GM19468 (cell line): Measurements from ENCODE around the gene THSD4.
"Not testable (repeated sequence)": the region's sequence is repeated elsewhere in the genome, so short reads cannot be mapped to it uniquely, and the experiment has no call there.

Source experiments
- ATAC-seq: cut with Tn5 transposase; IDR thresholded peaks from one replicate; pipeline ENCODE4 v1.9.1; 2021; ENCODE audit warnings: mild to moderate bottlenecking, moderate library complexity, moderate number of reproducible peaks; ENCODE audit not compliant: unreplicated experiment; ENCODE audit errors: extremely low read depth

THSD4 gene

GRCh38 chr15:71357967-71358366 is 242.7 kb downstream of the THSD4 start:
- no peak for ATAC-seq

GRCh38 chr15:71359246-71359645 is 244.0 kb downstream of the THSD4 start:
- no peak for ATAC-seq

GRCh38 chr15:71362556-71362955 is 247.3 kb downstream of the THSD4 start:
- ATAC-seq = no peak

GRCh38 chr15:71362987-71363968 is 248.0 kb downstream of the THSD4 start:
- ATAC-seq = no peak

- no peak for ATAC-seq
These were observed 248.9 kb downstream of the THSD4 start for GRCh38 chr15:71364117-71364584.

GRCh38 chr15:71366522-71366921 is 251.3 kb downstream of the THSD4 start:
- no peak for ATAC-seq

- no peak for ATAC-seq
These were observed 251.7 kb downstream of the THSD4 start for GRCh38 chr15:71366926-71367325.

- ATAC-seq = not testable (repeated sequence)
These were observed 252.5 kb downstream of the THSD4 start for GRCh38 chr15:71367737-71368136.

GRCh38 chr15:71372769-71373168 is 257.5 kb downstream of the THSD4 start:
- not testable (repeated sequence) for ATAC-seq

- ATAC-seq = no peak
These were observed 258.6 kb downstream of the THSD4 start for GRCh38 chr15:71373917-71374316.

- ATAC-seq = no peak
These were observed 259.5 kb downstream of the THSD4 start for GRCh38 chr15:71374607-71375352.

- no peak for ATAC-seq
These were observed 260.7 kb downstream of the THSD4 start for GRCh38 chr15:71375934-71376333.

- no peak for ATAC-seq
These were observed 264.6 kb downstream of the THSD4 start for GRCh38 chr15:71379893-71380292.

GRCh38 chr15:71380345-71380744 is 265.1 kb downstream of the THSD4 start:
- ATAC-seq = no peak

- no peak for ATAC-seq
These were observed 269.2 kb downstream of the THSD4 start for GRCh38 chr15:71384501-71384900.

- ATAC-seq = no peak
These were observed 269.8 kb downstream of the THSD4 start for GRCh38 chr15:71385026-71385425.

- no peak for ATAC-seq
These were observed 270.2 kb downstream of the THSD4 start for GRCh38 chr15:71385457-71385856.

GRCh38 chr15:71386005-71386404 is 270.7 kb downstream of the THSD4 start:
- ATAC-seq = no peak

- ATAC-seq = no peak
These were observed 271.4 kb downstream of the THSD4 start for GRCh38 chr15:71386448-71387236.

GRCh38 chr15:71387810-71388209 is 272.5 kb downstream of the THSD4 start:
- no peak for ATAC-seq
